RWPE1 (cell line): ENCODE results near the gene PROM2.
A peak's percentile ranks its signal among the peaks of the same experiment; 100 is the strongest.

Experiments
- CTCF ChIA-PET: fragments of 350-600 bp; sonication (Branson Sonifier 250); formaldehyde crosslinking; extraction: SDS; loops from one replicate; lab custom pipeline; 2021; lab: Yijun Ruan, JAX
- POLR2A ChIA-PET: fragments of 400-600 bp; formaldehyde crosslinking; extraction: SDS; loops from one replicate; lab custom pipeline; 2020; ENCODE audit warnings: antibody characterized with exemption; ENCODE audit not compliant: low non-redundant PET; lab: Yijun Ruan, JAX
- DNase-seq: peaks from one replicate; pipeline ENCODE4 v3.0.0; 2012; ENCODE audit warnings: low spot score
- H3K27ac ChIP-seq: fragments of 450-650 bp; 2 replicates; pipeline ENCODE4 v1.5.1; 2017
- TF ChIP-seq, protein P1 (sequence below): fragments of 450-650 bp; conservative IDR thresholded peaks from 2 replicates; pipeline ENCODE4 v1.5.1; 2017; ENCODE audit warnings: low read depth, mild to moderate bottlenecking

PROM2 gene

GRCh38 chr2:95329891-95330793, 55.9 kb downstream of the PROM2 start:
- ChIA-PET POLR2A (interaction anchor here (1.4 kb wide), 1 partner anchor 15 kb away, joined by 3 read pairs; no protein-coding TSS in a partner anchor), CTCF (interaction anchor here (0.7 to 1.8 kb wide), 3 partner anchors 15 to 334 kb away, joined by 4 to 7 read pairs (median 5); no protein-coding TSS in a partner anchor)
- no peak for DNase-seq
- TF ChIP-seq, protein P1, sequence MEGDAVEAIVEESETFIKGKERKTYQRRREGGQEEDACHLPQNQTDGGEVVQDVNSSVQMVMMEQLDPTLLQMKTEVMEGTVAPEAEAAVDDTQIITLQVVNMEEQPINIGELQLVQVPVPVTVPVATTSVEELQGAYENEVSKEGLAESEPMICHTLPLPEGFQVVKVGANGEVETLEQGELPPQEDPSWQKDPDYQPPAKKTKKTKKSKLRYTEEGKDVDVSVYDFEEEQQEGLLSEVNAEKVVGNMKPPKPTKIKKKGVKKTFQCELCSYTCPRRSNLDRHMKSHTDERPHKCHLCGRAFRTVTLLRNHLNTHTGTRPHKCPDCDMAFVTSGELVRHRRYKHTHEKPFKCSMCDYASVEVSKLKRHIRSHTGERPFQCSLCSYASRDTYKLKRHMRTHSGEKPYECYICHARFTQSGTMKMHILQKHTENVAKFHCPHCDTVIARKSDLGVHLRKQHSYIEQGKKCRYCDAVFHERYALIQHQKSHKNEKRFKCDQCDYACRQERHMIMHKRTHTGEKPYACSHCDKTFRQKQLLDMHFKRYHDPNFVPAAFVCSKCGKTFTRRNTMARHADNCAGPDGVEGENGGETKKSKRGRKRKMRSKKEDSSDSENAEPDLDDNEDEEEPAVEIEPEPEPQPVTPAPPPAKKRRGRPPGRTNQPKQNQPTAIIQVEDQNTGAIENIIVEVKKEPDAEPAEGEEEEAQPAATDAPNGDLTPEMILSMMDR = no peak
- H3K27ac ChIP-seq = peak overlapping the region; percentile 51

GRCh38 chr2:95330794-95331338, 56.6 kb downstream of the PROM2 start:
- TF ChIP-seq, protein P1 = no peak
- peak overlapping the region; percentile 51 for H3K27ac ChIP-seq
- no peak for DNase-seq
- POLR2A ChIA-PET = no interaction called here
- CTCF ChIA-PET = interaction anchor here (1.8 kb wide), 1 partner anchor 14 kb away, joined by 7 read pairs; no protein-coding TSS in a partner anchor

- peak overlapping the region; percentile 51 for H3K27ac ChIP-seq
- TF ChIP-seq, protein P1 = no peak
- POLR2A ChIA-PET = no interaction called here
- no peak for DNase-seq
- CTCF ChIA-PET = interaction anchor here (1.8 kb wide), 1 partner anchor 13 kb away, joined by 7 read pairs; no protein-coding TSS in a partner anchor
Measured at GRCh38 chr2:95331606-95332005, 57.4 kb downstream of the PROM2 start.

- no peak for DNase-seq
- CTCF ChIA-PET = interaction anchor here (1.8 kb wide), 1 partner anchor 13 kb away, joined by 7 read pairs; no protein-coding TSS in a partner anchor
- TF ChIP-seq, protein P1 = no peak
- H3K27ac ChIP-seq = 0 out of 2 replicates have a peak overlapping the region, but pooled peaks have one; percentile 51
- POLR2A ChIA-PET = no interaction called here
Measured at GRCh38 chr2:95332036-95332435, 57.8 kb downstream of the PROM2 start.

GRCh38 chr2:95333056-95333455, 58.8 kb downstream of the PROM2 start:
- no peak for DNase-seq
- peak overlapping the region; percentile 87 for H3K27ac ChIP-seq
- POLR2A ChIA-PET = no interaction called here
- CTCF ChIA-PET = no interaction called here
- TF ChIP-seq, protein P1 = no peak

- H3K27ac ChIP-seq = peak overlapping the region; percentile 87
- peak; percentile 72 for DNase-seq
- TF ChIP-seq, protein P1 = no peak
- ChIA-PET CTCF (interaction anchor here (0.8 to 1.2 kb wide), 3 partner anchors 10 to 102 kb away, joined by 3 to 4 read pairs (median 3); no protein-coding TSS in a partner anchor), POLR2A (no interaction called here)
Measured at GRCh38 chr2:95333888-95334338, 59.7 kb downstream of the PROM2 start.
